Fibroblast of mammary gland (primary cell): Measurements from ENCODE around the gene EBF3.

Source experiments
- DNase-seq: peaks from one replicate; pipeline ENCODE4 v3.0.0-alpha.2; 2010; ENCODE audit warnings: low read depth
- H3K4me3 ChIP-seq: 2 replicates; pipeline ENCODE4 v1.5.1; 2011; ENCODE audit warnings: low read depth, mild to moderate bottlenecking, low read length, moderate library complexity; ENCODE audit not compliant: control insufficient read depth
- CTCF ChIP-seq: conservative IDR thresholded peaks from 2 replicates; pipeline ENCODE4 v1.5.1; 2011; ENCODE audit warnings: low read depth, low read length, inconsistent platforms; ENCODE audit not compliant: control insufficient read depth, insufficient read depth

The EBF3 gene

GRCh38 chr10:129932182-129932581, 31.9 kb downstream of the EBF3 start:
- H3K4me3 ChIP-seq, result no peak overlapping the region
- no peak for TF ChIP-seq CTCF
- no peak for DNase-seq

DNA sequence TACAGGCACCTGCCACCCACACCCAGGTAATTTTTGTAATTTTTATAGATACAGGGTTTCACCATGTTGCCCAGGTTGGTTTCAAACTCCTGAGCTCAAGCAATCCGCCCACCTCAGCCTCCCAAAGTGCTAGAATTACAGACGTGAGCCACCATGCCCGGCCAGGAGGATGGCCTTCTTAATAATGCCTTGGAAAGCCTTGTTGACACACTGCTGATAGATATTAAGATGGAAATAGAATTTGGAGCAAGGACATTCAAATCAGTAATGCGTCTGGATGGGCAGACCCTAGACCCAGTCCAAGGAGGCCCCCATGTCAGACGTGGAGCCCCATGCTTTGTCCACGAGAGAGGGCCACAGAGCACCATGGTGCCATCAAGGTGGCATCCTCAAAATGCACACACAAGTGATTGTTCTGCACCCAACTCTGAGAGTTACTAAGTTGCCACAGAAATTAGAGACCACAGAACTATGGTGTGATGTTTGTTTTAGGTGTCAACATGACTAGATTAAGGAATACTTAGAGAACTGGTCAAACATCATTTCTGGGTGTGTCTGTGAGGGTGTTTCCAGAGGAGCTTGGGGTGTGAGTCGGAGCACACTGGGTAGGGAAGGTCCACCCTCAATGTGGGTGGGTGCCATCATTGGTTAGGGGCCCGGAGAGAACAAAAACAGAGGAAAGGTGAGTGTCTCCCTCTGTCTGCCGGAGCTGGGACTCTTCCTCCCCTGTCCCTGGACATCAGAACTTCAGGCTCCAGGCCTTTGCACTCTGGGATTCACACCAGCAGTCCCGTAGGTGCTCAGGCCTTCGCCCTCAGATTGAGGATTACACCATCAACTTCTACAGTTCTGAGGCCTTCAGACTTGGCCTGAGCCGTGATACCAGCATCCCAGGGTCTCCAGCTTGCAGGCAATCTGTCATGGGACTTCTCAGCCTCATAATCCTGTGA, 34.5 kb downstream of the EBF3 start:
- no peak overlapping the region for H3K4me3 ChIP-seq
- TF ChIP-seq CTCF, result no peak
- DNase-seq, result no peak

GRCh38 chr10:129927351-129928120, 36.5 kb downstream of the EBF3 start:
- TF ChIP-seq CTCF, result no peak
- no peak overlapping the region for H3K4me3 ChIP-seq
- no peak for DNase-seq

DNA sequence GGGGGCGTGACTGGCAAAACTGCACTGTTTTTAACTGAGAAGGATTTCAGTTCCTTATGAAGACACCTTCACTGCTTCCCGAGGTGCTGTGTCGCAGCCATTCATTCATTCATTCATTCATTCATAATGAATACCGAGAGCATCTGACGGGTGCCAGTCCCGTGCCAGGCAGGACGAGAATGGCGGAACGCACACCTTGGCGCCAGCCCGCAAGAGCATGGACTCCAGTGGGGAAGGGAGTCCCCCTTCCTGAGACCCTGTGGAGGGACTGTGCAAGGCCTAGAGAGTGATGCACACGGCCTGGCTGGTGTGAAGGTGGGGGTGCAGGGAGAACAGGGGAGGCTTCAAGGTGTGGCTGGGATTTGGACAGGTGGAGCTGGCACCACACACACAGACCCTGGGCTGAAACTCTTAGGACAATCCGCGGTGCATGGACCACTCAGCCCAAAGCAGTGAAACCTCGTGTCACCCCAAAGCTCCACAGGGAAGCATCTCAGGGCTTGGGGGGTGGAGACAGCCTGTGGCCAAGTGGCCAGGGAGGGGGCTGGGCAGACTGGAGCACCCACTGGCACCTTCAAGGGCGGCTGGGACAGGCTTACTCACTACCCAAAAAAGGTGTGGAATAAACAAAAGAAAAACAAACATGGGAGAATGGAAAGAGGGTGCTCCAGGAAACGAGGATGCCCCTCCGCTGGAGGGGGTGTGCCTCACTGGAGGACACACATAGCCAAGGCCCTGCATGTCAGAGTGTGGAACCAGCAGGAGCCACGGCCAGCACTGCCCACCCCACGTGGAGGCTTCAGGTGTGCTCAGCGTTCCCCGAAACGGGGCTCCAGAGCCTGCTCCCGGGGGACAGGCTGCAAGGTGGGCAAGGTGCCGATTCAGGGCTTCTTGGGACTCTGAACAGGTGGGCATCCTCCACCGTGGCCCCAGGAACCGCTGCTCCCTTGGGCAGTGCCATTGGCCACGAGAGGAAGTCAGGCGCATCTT, 37.7 kb downstream of the EBF3 start:
- DNase-seq, result no peak
- H3K4me3 ChIP-seq, result no peak overlapping the region
- TF ChIP-seq CTCF, result no peak

GRCh38 chr10:129924375-129925085, 39.5 kb downstream of the EBF3 start:
- H3K4me3 ChIP-seq, result no peak overlapping the region
- DNase-seq, result no peak
- TF ChIP-seq CTCF, result no peak
